GM20000 (cell line): ENCODE results near the gene BAIAP2.

Source experiments
- DNase-seq: peaks from one replicate; pipeline ENCODE4 v3.0.0; 2012; ENCODE audit warnings: low spot score
- CTCF ChIP-seq: IDR thresholded peaks from 2 replicates; pipeline ENCODE4 v1.5.1; 2012; ENCODE audit warnings: mild to moderate bottlenecking, control low read depth; ENCODE audit errors: extremely low read depth, missing control alignments

BAIAP2 gene

DNA sequence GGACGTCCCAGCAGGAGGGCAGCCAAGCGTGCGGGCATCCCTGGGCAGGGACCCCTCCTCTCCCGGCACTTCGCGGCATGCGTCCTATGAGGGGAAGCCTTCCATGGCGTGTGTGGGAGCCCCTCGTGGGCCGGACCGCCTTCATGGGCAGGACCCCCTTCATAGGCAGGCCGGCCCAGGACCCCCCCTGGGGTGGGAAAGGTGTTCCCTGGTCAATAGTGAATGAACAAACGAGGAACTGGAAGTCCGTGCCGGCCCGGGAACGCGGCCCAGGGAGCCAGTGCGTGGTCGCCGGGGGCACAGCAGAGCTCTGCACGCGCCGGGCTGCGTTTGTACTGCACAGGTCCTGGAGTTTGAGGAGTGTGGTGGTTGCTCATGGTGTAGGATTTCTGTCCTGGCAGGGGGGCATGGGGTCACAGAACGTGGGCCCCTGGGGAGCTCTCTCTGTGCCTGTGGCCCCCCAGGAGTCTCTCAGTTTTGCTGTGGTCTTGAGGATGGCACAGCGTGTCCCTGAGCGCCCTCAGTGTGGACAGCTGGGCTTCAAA is 13.9 kb downstream of the BAIAP2 start:
- DNase-seq = no peak
- no peak for TF ChIP-seq CTCF

DNA sequence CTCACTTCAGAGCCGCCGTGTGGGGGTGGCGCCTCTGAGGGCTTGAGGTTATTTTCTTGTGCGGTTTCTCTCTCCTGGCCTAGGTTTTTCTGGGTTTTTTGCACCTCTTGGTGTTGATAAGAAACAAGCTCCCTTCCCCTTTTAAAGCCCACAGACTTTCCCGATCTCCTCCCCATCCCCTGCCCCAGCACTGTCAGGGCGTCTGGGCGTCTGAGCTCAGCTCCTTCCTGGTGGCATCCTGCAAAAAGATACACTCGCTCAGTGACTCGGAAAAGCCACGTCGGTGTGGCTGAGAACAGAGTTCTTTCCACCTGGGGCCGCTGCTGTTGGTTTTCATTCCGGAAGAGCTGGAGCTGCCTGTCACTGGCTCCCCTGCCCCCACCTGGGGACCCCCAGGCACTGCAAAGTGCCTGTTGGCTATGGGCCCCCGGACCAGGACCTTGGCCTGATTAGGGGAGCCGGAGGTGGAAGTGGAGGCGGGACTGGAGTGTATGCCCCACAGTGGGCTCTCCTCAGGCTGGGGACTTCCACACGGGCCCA is 14.5 kb downstream of the BAIAP2 start:
- no peak for DNase-seq
- TF ChIP-seq CTCF = no peak

GRCh38 chr17:81049973-81050551 is 15.1 kb downstream of the BAIAP2 start:
- no peak for TF ChIP-seq CTCF
- no peak for DNase-seq

GRCh38 chr17:81050645-81051625 is 16.0 kb downstream of the BAIAP2 start:
- no peak for DNase-seq
- no peak for TF ChIP-seq CTCF

- DNase-seq = no peak
- TF ChIP-seq CTCF = no peak
These were observed 17.4 kb downstream of the BAIAP2 start for GRCh38 chr17:81052199-81052997.

DNA sequence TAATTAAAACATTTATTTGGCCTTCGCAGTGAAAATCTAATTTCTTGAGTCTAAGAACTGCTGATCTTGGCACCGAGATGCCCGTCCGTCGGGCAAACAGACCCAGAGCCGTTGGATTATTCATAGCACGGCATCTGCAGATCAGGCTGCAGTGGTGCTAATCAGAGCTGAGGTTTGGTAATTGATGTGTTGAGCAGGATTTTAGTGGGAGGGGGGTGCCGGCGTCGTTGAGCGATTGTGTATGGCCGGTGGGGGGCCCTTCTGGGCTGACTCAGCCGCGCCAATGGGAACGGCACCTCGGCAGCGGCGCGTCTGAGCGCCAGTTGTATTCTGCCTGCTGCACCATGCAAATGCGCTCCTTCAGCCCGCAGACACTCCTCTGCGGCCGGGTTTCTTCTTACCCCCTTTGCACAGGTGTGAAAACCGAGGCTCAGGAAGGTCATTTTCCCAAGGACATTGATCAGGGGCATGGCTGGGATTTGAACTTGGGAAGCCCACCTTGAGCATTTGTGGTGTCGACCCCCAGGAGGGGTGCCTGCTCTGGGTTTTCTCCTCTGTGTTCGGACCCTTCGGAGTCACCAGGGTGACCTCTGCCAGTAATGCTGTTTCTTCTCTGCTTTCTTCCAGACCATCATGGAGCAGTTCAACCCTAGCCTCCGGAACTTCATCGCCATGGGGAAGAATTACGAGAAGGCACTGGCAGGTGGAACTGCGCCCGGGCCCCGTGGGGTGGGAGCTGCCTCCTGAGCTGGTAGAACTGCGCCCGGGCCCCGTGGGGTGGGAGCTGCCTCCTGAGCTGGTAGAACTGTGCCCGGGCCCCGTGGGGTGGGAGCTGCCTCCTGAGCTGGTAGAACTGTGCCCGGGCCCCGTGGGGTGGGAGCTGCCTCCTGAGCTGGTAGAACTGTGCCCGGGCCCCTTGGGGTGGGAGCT is 18.4 kb downstream of the BAIAP2 start:
- TF ChIP-seq CTCF = no peak
- DNase-seq = no peak
